NT2/D1 (cell line): Measurements from ENCODE around the gene KRT6B.

Experiments used
- YY1 ChIP-seq: IDR thresholded peaks from 2 replicates; pipeline ENCODE4 v1.6.1; 2011; ENCODE audit not compliant: insufficient read length, insufficient read depth
- ZNF274 ChIP-seq: IDR thresholded peaks from 2 replicates; pipeline ENCODE4 v1.6.1; 2011; ENCODE audit warnings: mild to moderate bottlenecking, low read depth, low read length

GRCh38 chr12:52437508-52437907 is 14.4 kb downstream of the KRT6B start:
- TF ChIP-seq YY1, result no peak
- TF ChIP-seq ZNF274, result no peak
